GM19324 (cell line): Measurements from ENCODE around the gene PSD4.

Source experiments
- ATAC-seq: cut with Tn5 transposase; IDR thresholded peaks from one replicate; pipeline ENCODE4 v1.9.1; 2021; ENCODE audit warnings: mild to moderate bottlenecking, moderate library complexity; ENCODE audit not compliant: unreplicated experiment, low FRiP score

The PSD4 gene

GRCh38 chr2:113219092-113219441, 45.3 kb downstream of the PSD4 start:
- no peak for ATAC-seq

- ATAC-seq: no peak
Measured at GRCh38 chr2:113219525-113219888, 45.7 kb downstream of the PSD4 start.

GRCh38 chr2:113219889-113220641, 46.3 kb downstream of the PSD4 start:
- ATAC-seq: no peak

- ATAC-seq: no peak
Measured at GRCh38 chr2:113220970-113221708, 47.4 kb downstream of the PSD4 start.

- no peak for ATAC-seq
Measured at GRCh38 chr2:113221846-113222245, 48.1 kb downstream of the PSD4 start.

GRCh38 chr2:113223813-113224212, 50.0 kb downstream of the PSD4 start:
- ATAC-seq: no peak

- no peak for ATAC-seq
Measured at GRCh38 chr2:113224647-113225236, 51.0 kb downstream of the PSD4 start.

GRCh38 chr2:113225263-113226259, 51.8 kb downstream of the PSD4 start:
- ATAC-seq: no peak

- ATAC-seq: no peak
Measured at GRCh38 chr2:113226462-113226861, 52.7 kb downstream of the PSD4 start.

- no peak for ATAC-seq
Measured at GRCh38 chr2:113227290-113227689, 53.5 kb downstream of the PSD4 start.

GRCh38 chr2:113227698-113228097, 53.9 kb downstream of the PSD4 start:
- no peak for ATAC-seq

GRCh38 chr2:113228351-113228750, 54.6 kb downstream of the PSD4 start:
- no peak for ATAC-seq

GRCh38 chr2:113228991-113229716, 55.4 kb downstream of the PSD4 start:
- no peak for ATAC-seq

GRCh38 chr2:113229795-113230194, 56.0 kb downstream of the PSD4 start:
- no peak for ATAC-seq

GRCh38 chr2:113230531-113230930, 56.8 kb downstream of the PSD4 start:
- ATAC-seq: no peak

GRCh38 chr2:113231064-113231463, 57.3 kb downstream of the PSD4 start:
- ATAC-seq: no peak

GRCh38 chr2:113232123-113232522, 58.4 kb downstream of the PSD4 start:
- no peak for ATAC-seq

- ATAC-seq: no peak
Measured at GRCh38 chr2:113232740-113233139, 59.0 kb downstream of the PSD4 start.

- ATAC-seq: no peak
Measured at GRCh38 chr2:113233593-113234550, 60.1 kb downstream of the PSD4 start.
